Skeletal muscle tissue (tissue), 4 donors: ENCODE results near the gene DTHD1. TPM values are rescaled to one million over a fixed set of nuclear protein-coding genes. Genes with fewer than 3 reads are reported as not detected.

Experiments
- H3K27ac ChIP-seq: one replicate; pipeline ENCODE4 v1.7.0; 2013; ENCODE audit warnings: mild to moderate bottlenecking, low read depth, low read length, inconsistent platforms
- H3K27me3 ChIP-seq, 3 donors: one replicate each; pipeline ENCODE4 v1.7.0; 2013; ENCODE audit warnings: low read length in 3 of 3; ENCODE audit not compliant: control insufficient read depth in 3 of 3, insufficient read depth in 3 of 3
- H3K36me3 ChIP-seq, 3 donors: one replicate each; pipeline ENCODE4 v1.7.0; 2013; ENCODE audit warnings: low read length in 3 of 3; ENCODE audit not compliant: control insufficient read depth in 3 of 3, insufficient read depth in 3 of 3
- H3K4me1 ChIP-seq, 3 donors: one replicate each; pipeline ENCODE4 v1.7.0; 2013; ENCODE audit warnings: low read length in 3 of 3, mild to moderate bottlenecking in 3 of 3; ENCODE audit not compliant: control insufficient read depth in 3 of 3, insufficient read depth in 3 of 3
- H3K4me3 ChIP-seq, 3 donors: one replicate each; pipeline ENCODE4 v1.7.0; 2013; ENCODE audit warnings: low read length in 3 of 3
- H3K9ac ChIP-seq, 3 donors: one replicate each; pipeline ENCODE4 v1.7.0; 2013; ENCODE audit warnings: low read length in 3 of 3, mild to moderate bottlenecking in 3 of 3, moderate library complexity in 2 of 3, low read depth in 1 of 3
- H3K9me3 ChIP-seq, 3 donors: one replicate each; pipeline ENCODE4 v1.7.0; 2013; ENCODE audit warnings: low read length in 3 of 3; ENCODE audit not compliant: control insufficient read depth in 3 of 3
- total RNA-seq: library from RNA; depleted of rRNA; stranded (reverse); fragments of >200 nt; gene quantifications from one replicate; pipeline ENCODE4 v1.2.3, GENCODE V29; 2014
- donor health status: Osteomylitis.

Gene DTHD1
- total RNA-seq, 1 donor from 2014 or later = under 0.01 TPM

- H3K9me3 ChIP-seq = no peaks in the 10 kb centered on the region
- no peak overlapping the region for H3K9ac ChIP-seq
- H3K4me3 ChIP-seq = no peak overlapping the region
- H3K4me1 ChIP-seq = no peaks in the 10 kb centered on the region
- no peaks in the 10 kb centered on the region for H3K36me3 ChIP-seq
- H3K27me3 ChIP-seq = no peaks in the 10 kb centered on the region
- no peak overlapping the region for H3K27ac ChIP-seq
Observed at GRCh38 chr4:36312511-36312910, 31.1 kb downstream of the DTHD1 start.

DNA sequence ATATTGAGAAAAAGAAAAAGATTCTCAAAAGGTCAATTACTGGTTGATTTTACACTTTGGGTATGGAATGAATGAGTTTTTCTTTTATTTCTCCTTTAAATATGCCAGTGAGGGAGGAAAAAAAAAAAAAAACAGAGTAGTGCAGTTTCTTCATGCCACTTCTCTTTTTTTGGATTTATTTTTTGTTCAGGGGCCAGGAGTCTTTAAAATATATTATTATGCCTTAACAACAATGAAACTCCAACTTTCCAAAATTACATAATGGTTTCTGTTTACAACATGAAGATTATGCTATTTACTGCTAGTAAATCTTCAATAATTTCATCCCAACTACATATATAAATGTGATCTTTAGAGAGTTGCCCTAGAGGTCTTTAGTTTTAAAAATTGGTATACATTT is 31.9 kb downstream of the DTHD1 start:
- Histone ChIP-seq H3K9ac (no peak overlapping the region), H3K4me1 (no peaks in the 10 kb centered on the region), H3K4me3 (no peak overlapping the region), H3K36me3 (no peaks in the 10 kb centered on the region), H3K9me3 (no peaks in the 10 kb centered on the region), H3K27ac (no peak overlapping the region), H3K27me3 (no peaks in the 10 kb centered on the region)

GRCh38 chr4:36313703-36314102 is 32.3 kb downstream of the DTHD1 start:
- no peaks in the 10 kb centered on the region for H3K9me3 ChIP-seq
- H3K9ac ChIP-seq = no peak overlapping the region
- H3K27ac ChIP-seq = no peak overlapping the region
- no peaks in the 10 kb centered on the region for H3K36me3 ChIP-seq
- H3K4me3 ChIP-seq = no peak overlapping the region
- no peaks in the 10 kb centered on the region for H3K4me1 ChIP-seq
- H3K27me3 ChIP-seq = no peaks in the 10 kb centered on the region

GRCh38 chr4:36316607-36317006 is 35.2 kb downstream of the DTHD1 start:
- H3K4me1 ChIP-seq = no peaks in the 10 kb centered on the region
- no peak overlapping the region for H3K27ac ChIP-seq
- no peak overlapping the region for H3K4me3 ChIP-seq

DNA sequence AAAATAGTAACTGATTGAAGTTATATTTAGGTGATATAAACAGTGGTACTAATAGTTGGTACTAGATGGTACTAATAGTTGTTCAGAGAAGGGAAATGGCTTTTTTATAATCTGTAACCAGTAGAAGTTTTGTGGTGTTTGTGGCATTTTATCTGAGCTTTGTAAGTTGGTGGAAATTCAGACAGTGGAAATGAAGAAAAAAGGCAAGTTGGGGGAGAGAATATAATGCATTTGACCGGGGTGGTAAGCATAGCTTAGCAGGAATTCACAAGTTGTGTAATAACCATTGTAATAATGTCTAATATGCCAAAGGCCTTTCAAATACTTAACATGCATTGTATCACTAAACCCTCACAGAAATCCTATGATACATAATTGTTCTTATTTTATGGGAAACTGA is 36.3 kb downstream of the DTHD1 start:
- Histone ChIP-seq H3K27me3 (no peaks in the 10 kb centered on the region), H3K36me3 (no peaks in the 10 kb centered on the region), H3K27ac (no peak overlapping the region), H3K9me3 (no peaks in the 10 kb centered on the region), H3K4me3 (no peak overlapping the region), H3K4me1 (no peaks in the 10 kb centered on the region), H3K9ac (no peak overlapping the region)

More at GRCh38 chr4:36316607-36317006, 35.2 kb downstream of the DTHD1 start:
- H3K27me3 ChIP-seq = no peaks in the 10 kb centered on the region
- no peaks in the 10 kb centered on the region for H3K9me3 ChIP-seq
- H3K36me3 ChIP-seq = no peaks in the 10 kb centered on the region
- H3K9ac ChIP-seq = no peak overlapping the region

DNA sequence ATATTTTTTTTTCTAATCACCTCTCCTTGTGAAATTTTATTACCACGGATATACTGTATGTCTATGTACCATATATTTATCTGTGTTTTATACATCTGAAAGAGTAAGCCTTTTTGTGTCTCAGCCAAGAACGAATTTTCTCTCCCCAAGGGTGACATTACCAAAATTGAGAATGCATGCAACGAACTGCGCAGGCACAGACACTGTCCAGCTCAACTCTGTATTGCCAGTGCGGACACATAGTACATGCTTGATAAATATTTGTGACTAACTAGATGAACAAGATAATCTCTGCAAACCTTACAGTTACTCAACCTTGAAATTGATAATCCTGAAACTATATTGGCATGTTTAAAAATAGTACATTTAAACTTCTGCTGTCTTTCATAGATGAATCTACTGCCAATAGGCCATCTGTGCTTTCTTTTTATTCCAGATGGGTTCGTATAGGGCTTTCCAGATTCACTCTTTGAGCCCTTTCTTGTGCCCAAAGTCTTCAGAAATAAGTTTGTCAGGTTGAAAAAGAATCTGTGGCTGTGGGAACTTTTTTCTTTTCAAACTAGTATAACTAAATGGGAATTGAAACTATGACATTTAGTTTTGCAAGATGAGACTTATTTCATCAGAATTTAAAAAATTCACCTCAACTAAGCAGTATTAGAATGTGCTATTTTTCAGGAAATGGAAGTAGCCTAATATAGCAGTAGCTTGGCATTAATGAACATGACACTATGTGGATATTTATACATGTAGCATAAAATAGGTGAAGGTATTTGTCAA is 38.9 kb downstream of the DTHD1 start:
- Histone ChIP-seq H3K36me3 (no peaks in the 10 kb centered on the region), H3K9me3 (no peaks in the 10 kb centered on the region), H3K4me1 (no peaks in the 10 kb centered on the region), H3K27me3 (no peaks in the 10 kb centered on the region), H3K4me3 (no peak overlapping the region), H3K9ac (no peak overlapping the region), H3K27ac (no peak overlapping the region)

DNA sequence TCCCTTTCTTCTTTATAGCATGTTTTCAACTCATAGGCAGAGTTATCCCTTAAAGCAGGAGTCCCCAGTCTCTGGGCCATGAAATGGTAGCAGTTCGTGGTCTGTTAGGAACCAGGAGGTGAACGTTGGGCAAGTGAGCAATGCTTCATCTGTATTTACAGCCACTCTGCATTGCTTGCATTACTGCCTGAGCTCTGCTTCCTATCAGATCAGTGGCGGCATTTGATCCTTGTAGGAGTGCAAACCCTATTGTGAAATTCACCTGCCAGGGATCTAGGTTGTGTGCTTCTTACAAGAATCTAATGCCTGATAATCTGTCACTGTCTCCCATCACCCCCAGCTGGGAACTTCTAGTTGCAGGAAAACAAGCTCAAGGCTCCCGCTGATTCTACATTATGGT is 39.8 kb downstream of the DTHD1 start:
- Histone ChIP-seq H3K27ac (no peak overlapping the region), H3K4me3 (no peak overlapping the region), H3K9me3 (no peaks in the 10 kb centered on the region)

GRCh38 chr4:36322921-36323354 is 41.5 kb downstream of the DTHD1 start:
- H3K27ac ChIP-seq = peak overlapping the region; percentile 6
- H3K9ac ChIP-seq = no peak overlapping the region
- H3K36me3 ChIP-seq = no peaks in the 10 kb centered on the region
- H3K4me3 ChIP-seq = no peak overlapping the region
- no peaks in the 10 kb centered on the region for H3K4me1 ChIP-seq
- H3K27me3 ChIP-seq = no peaks in the 10 kb centered on the region
- H3K9me3 ChIP-seq = no peaks in the 10 kb centered on the region

More for the DNA sequence above, 39.8 kb downstream of the DTHD1 start:
- Histone ChIP-seq H3K27me3 (no peaks in the 10 kb centered on the region), H3K36me3 (no peaks in the 10 kb centered on the region), H3K9ac (no peak overlapping the region), H3K4me1 (no peaks in the 10 kb centered on the region)

- H3K4me1 ChIP-seq = no peaks in the 10 kb centered on the region
- no peaks in the 10 kb centered on the region for H3K36me3 ChIP-seq
- no peak overlapping the region for H3K27ac ChIP-seq
- H3K27me3 ChIP-seq = no peaks in the 10 kb centered on the region
- H3K9me3 ChIP-seq = no peaks in the 10 kb centered on the region
- no peak overlapping the region for H3K9ac ChIP-seq
- H3K4me3 ChIP-seq = no peak overlapping the region
Observed at GRCh38 chr4:36323816-36324419, 42.5 kb downstream of the DTHD1 start.

- Histone ChIP-seq H3K4me1 (no peaks in the 10 kb centered on the region), H3K9ac (no peak overlapping the region), H3K27ac (no peak overlapping the region), H3K27me3 (no peaks in the 10 kb centered on the region), H3K36me3 (no peaks in the 10 kb centered on the region), H3K9me3 (no peaks in the 10 kb centered on the region), H3K4me3 (no peak overlapping the region)
Observed at GRCh38 chr4:36324808-36325207, 43.4 kb downstream of the DTHD1 start.
